HEK293T (cell line): Measurements from ENCODE around the gene SSU72.

Experiments
- ARNT ChIP-seq: fragments of 450-650 bp; IDR thresholded peaks from 2 replicates; pipeline ENCODE4 v1.6.1; 2017; ENCODE audit warnings: mild to moderate bottlenecking
- BHLHE40 ChIP-seq: fragments of 450-650 bp; IDR thresholded peaks from 2 replicates; pipeline ENCODE4 v1.6.1; 2016; ENCODE audit warnings: mild to moderate bottlenecking, moderate library complexity, borderline replicate concordance
- FOXK2 ChIP-seq: fragments of 450-650 bp; IDR thresholded peaks from 2 replicates; pipeline ENCODE4 v1.6.1; 2016; ENCODE audit warnings: mild to moderate bottlenecking
- FOXM1 ChIP-seq: fragments of 450-650 bp; IDR thresholded peaks from 2 replicates; pipeline ENCODE4 v1.6.1; 2017; ENCODE audit warnings: mild to moderate bottlenecking, borderline replicate concordance
- SP1 ChIP-seq: fragments of 450-650 bp; IDR thresholded peaks from 2 replicates; pipeline ENCODE4 v1.6.1; 2017
- TARDBP ChIP-seq: fragments of 450-650 bp; IDR thresholded peaks from 2 replicates; pipeline ENCODE4 v1.6.1; 2016

GRCh38 chr1:1606232-1606631, 31.6 kb upstream of the SSU72 start:
- TF ChIP-seq SP1, result no peak
- TF ChIP-seq BHLHE40, result no peak
- no peak for TF ChIP-seq TARDBP
- no peak for TF ChIP-seq FOXM1
- TF ChIP-seq FOXK2, result no peak
- no peak for TF ChIP-seq ARNT
